CD4-positive, CD25-positive, alpha-beta regulatory T cell (primary cell): ENCODE results near the gene HCFC1. TPM values are rescaled to one million over a fixed set of nuclear protein-coding genes. Genes with fewer than 3 reads are reported as not detected.

ENCODE experiments used
- ATAC-seq, 2 donors: fragments of 150-1000 bp; cut with Tn5 transposase; one replicate each; pipeline ENCODE4 v1.10.0; 2021; ENCODE audit warnings: low read depth in 2 of 2, moderate number of reproducible peaks in 2 of 2, moderate library complexity in 1 of 2
- DNase-seq, 3 donors: peaks; one replicate each; pipeline versions ENCODE4 v3.0.0 to v3.0.0-alpha.2; 2012 to 2022; ENCODE audit warnings: mixed read lengths in 1 of 3
- H3K27ac ChIP-seq: one replicate; pipeline ENCODE4 v1.7.0; 2013; ENCODE audit warnings: mild to moderate bottlenecking, low read length; ENCODE audit not compliant: insufficient read depth, poor library complexity, severe bottlenecking
- H3K27me3 ChIP-seq: one replicate; pipeline ENCODE4 v1.7.0; 2013; ENCODE audit warnings: low read length; ENCODE audit not compliant: control insufficient read depth, insufficient read depth
- H3K36me3 ChIP-seq: one replicate; pipeline ENCODE4 v1.7.0; 2013; ENCODE audit warnings: mild to moderate bottlenecking, low read length, moderate library complexity; ENCODE audit not compliant: control insufficient read depth, insufficient read depth
- H3K4me1 ChIP-seq: 2 replicates; pipeline ENCODE4 v1.7.0; 2013; ENCODE audit warnings: mild to moderate bottlenecking, low read length; ENCODE audit not compliant: insufficient read depth, control insufficient read depth, poor library complexity, severe bottlenecking
- H3K4me3 ChIP-seq: one replicate; pipeline ENCODE4 v1.7.0; 2013; ENCODE audit warnings: low read depth, mild to moderate bottlenecking, low read length, moderate library complexity
- H3K9me3 ChIP-seq, 2 experiments: 1 replicate in 1 of 2; 2 replicates in 1 of 2; pipeline ENCODE4 v1.7.0; 2013; ENCODE audit warnings: low read length in 2 of 2, mild to moderate bottlenecking in 1 of 2, moderate library complexity in 1 of 2; ENCODE audit not compliant: control insufficient read depth in 2 of 2
- H3K27ac Mint-ChIP-seq, 3 donors: one replicate each; pipeline ENCODE4 v1.8.0; 2020 to 2022; ENCODE audit warnings: mild to moderate bottlenecking in 3 of 3, mixed read lengths in 3 of 3, moderate library complexity in 2 of 3
- H3K27me3 Mint-ChIP-seq: one replicate; pipeline ENCODE4 v1.8.0; 2022; ENCODE audit warnings: mild to moderate bottlenecking, mixed read lengths
- H3K36me3 Mint-ChIP-seq: one replicate; pipeline ENCODE4 v1.8.0; 2020; ENCODE audit warnings: mixed read lengths
- H3K4me1 Mint-ChIP-seq, 4 donors: one replicate each; pipeline ENCODE4 v1.8.0; 2020 to 2022; ENCODE audit warnings: mixed read lengths in 4 of 4, mild to moderate bottlenecking in 1 of 4
- H3K4me3 Mint-ChIP-seq, 4 donors: one replicate each; pipeline ENCODE4 v1.8.0; 2020 to 2022; ENCODE audit warnings: mild to moderate bottlenecking in 4 of 4, mixed read lengths in 4 of 4, moderate library complexity in 3 of 4
- H3K9me3 Mint-ChIP-seq, 7 donors: one replicate each; pipeline ENCODE4 v1.8.0; 2020 to 2022; ENCODE audit warnings: mixed read lengths in 7 of 7, mild to moderate bottlenecking in 3 of 7, moderate library complexity in 2 of 7
- polyA plus RNA-seq, 4 donors: library from polyadenylated mRNA; unstranded; fragments of 300-500 nt; fragmentation: Illumina TruSeq; gene quantifications; one replicate each; pipeline ENCODE4 v1.2.3, GENCODE V29; 2021
- total RNA-seq: library from RNA; stranded (reverse); gene quantifications from one replicate; pipeline ENCODE4 v1.2.3, GENCODE V29; 2022

HCFC1 gene
- total and polyA plus RNA-seq, 5 donors from 2014 or later, result 3.0 to 71.6 (median 3.8) TPM

- peaks cover 30% of the 10 kb centered on the region for H3K4me1 ChIP-seq
- no peaks in the 10 kb centered on the region for H3K9me3 ChIP-seq
- Mint-ChIP-seq H3K27ac (no peak overlapping the region), H3K4me3 (peak overlapping the region; percentile 43 to 89 (median 76)), H3K27me3 (no peaks in the 10 kb centered on the region), H3K4me1 (peaks cover 0 to 20% (median 8%) of the 10 kb centered on the region in 4 donors), H3K36me3 (peaks cover 4% of the 10 kb centered on the region), H3K9me3 (no peaks in the 10 kb centered on the region)
- H3K4me3 ChIP-seq, result no peak overlapping the region
- DNase-seq (no peak), ATAC-seq (no peak)
- H3K36me3 ChIP-seq, result no peaks in the 10 kb centered on the region
- peak overlapping the region; percentile 55 for H3K27ac ChIP-seq
- no peaks in the 10 kb centered on the region for H3K27me3 ChIP-seq
Measured at GRCh38 chrX:154017766-154018517, 46.3 kb upstream of the HCFC1 start.

- no peak overlapping the region for H3K4me3 Mint-ChIP-seq
- no peaks in the 10 kb centered on the region for H3K27me3 Mint-ChIP-seq
- no peaks in the 10 kb centered on the region for H3K9me3 Mint-ChIP-seq
- H3K4me1 Mint-ChIP-seq, result peaks cover 0 to 20% (median 8%) of the 10 kb centered on the region in 4 donors
- Histone ChIP-seq H3K36me3 (no peaks in the 10 kb centered on the region), H3K4me1 (peaks cover 30% of the 10 kb centered on the region), H3K9me3 (no peaks in the 10 kb centered on the region), H3K4me3 (no peak overlapping the region), H3K27me3 (no peaks in the 10 kb centered on the region), H3K27ac (no peak overlapping the region)
- H3K36me3 Mint-ChIP-seq, result peaks cover 4% of the 10 kb centered on the region
- no peak for ATAC-seq
- no peak for DNase-seq
- H3K27ac Mint-ChIP-seq, result no peak overlapping the region
Measured at GRCh38 chrX:154016366-154017076, 44.9 kb upstream of the HCFC1 start.

- Mint-ChIP-seq H3K4me1 (peaks cover 0 to 18% (median 8%) of the 10 kb centered on the region in 4 donors), H3K9me3 (no peaks in the 10 kb centered on the region), H3K27me3 (no peaks in the 10 kb centered on the region), H3K36me3 (peaks cover 4% of the 10 kb centered on the region), H3K4me3 (no peak overlapping the region), H3K27ac (no peak overlapping the region)
- Histone ChIP-seq H3K27me3 (no peaks in the 10 kb centered on the region), H3K4me3 (no peak overlapping the region), H3K27ac (no peak overlapping the region), H3K4me1 (peaks cover 24% of the 10 kb centered on the region), H3K36me3 (no peaks in the 10 kb centered on the region), H3K9me3 (no peaks in the 10 kb centered on the region)
- ATAC-seq (no peak), DNase-seq (no peak)
Measured at GRCh38 chrX:154015581-154016264, 44.1 kb upstream of the HCFC1 start.

DNA sequence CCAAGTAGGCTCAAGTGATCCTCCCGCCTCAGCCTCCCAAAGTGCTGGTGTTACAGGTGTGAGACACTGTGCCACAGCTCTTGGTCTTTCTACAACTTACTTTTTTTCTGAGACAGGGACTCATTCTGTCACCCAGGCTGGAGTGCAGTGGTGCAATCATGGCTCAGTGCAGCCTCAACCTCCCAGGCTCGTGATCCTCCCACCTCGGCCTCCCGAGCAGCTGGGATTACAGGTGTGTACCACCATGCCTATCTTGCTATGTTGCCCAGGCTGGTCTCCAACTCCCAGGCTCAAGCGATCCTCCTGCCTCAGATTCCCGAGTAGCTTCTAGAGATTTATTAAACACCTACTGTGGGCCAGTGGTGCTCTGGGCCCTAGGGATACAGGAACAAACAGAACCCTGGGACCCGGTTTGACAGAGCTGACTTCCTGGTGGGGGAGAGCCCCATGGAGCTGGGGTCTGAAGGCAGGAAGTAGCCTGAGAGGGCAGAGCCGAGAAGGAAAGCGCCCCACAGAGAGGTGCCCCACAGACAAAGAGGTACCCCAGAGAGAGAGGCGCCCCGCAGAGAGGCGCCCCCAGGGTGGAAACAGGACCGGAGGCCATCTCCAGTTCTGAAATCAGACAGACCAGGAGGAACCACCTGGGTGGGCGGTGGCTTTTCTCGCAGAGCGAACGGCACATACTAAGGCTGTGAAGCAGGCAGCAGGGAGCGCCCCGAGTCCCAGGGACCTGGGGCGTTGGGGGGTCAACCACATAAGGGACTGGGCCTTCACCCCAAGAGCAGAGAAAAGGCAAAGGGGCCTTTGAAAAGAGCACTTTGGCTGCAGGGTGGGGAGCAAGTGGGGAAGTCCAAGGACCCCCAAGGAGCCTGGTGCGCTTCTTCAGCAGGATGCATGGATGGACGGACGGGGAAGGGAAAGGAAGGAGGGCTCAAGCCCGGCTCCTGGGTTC, 43.1 kb upstream of the HCFC1 start:
- H3K27ac Mint-ChIP-seq, result peak overlapping the region in 1 of 3 donors; percentile 26
- Histone ChIP-seq H3K27ac (no peak overlapping the region), H3K27me3 (no peaks in the 10 kb centered on the region), H3K4me1 (peaks cover 19% of the 10 kb centered on the region), H3K9me3 (no peaks in the 10 kb centered on the region), H3K4me3 (no peak overlapping the region), H3K36me3 (peaks cover 3% of the 10 kb centered on the region)
- DNase-seq, result no peak
- peaks cover 4% of the 10 kb centered on the region for H3K36me3 Mint-ChIP-seq
- no peak for ATAC-seq
- H3K9me3 Mint-ChIP-seq, result no peaks in the 10 kb centered on the region
- peaks cover 0 to 13% (median 5%) of the 10 kb centered on the region in 4 donors for H3K4me1 Mint-ChIP-seq
- H3K4me3 Mint-ChIP-seq, result peak overlapping the region in 2 of 4 donors; percentile 52 to 54
- H3K27me3 Mint-ChIP-seq, result no peaks in the 10 kb centered on the region

GRCh38 chrX:154013614-154014360, 42.2 kb upstream of the HCFC1 start:
- Histone ChIP-seq H3K4me1 (peaks cover 19% of the 10 kb centered on the region), H3K27me3 (no peaks in the 10 kb centered on the region), H3K36me3 (peaks cover 3% of the 10 kb centered on the region), H3K27ac (peak overlapping the region; percentile 14), H3K9me3 (no peaks in the 10 kb centered on the region), H3K4me3 (no peak overlapping the region)
- ATAC-seq, result peak; percentile 70 to 72
- H3K27me3 Mint-ChIP-seq, result no peaks in the 10 kb centered on the region
- peak overlapping the region in 2 of 3 donors; percentile 49 to 56 for H3K27ac Mint-ChIP-seq
- H3K4me3 Mint-ChIP-seq, result peak overlapping the region in 2 of 4 donors; percentile 63 to 75
- peak; percentile 30 to 54 (median 52) for DNase-seq
- H3K36me3 Mint-ChIP-seq, result peaks cover 4% of the 10 kb centered on the region
- peaks cover 0 to 12% (median 5%) of the 10 kb centered on the region in 4 donors for H3K4me1 Mint-ChIP-seq
- H3K9me3 Mint-ChIP-seq, result no peaks in the 10 kb centered on the region

DNA sequence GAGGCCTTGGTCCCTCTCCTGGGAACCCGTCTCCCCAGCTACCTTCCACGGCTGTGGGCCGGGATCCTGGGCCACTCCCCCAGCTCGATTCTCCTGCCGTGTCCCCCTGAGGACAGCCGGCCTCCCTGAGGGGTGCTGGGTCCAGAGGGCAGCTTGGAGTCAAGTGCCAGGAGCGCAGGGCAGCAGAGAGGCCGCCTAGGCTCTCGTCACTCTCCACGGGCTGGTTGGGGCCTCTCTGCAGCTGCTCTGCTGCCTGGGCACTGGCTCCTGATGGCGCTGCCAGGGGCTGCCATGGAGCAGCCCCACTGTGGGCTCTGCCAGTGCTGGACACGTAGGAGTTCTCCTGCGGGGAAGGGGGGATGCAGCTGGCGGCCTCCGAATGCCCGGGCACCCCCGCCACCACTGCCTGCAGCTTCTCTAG, 41.4 kb upstream of the HCFC1 start:
- Mint-ChIP-seq H3K4me1 (peaks cover 0 to 10% (median 5%) of the 10 kb centered on the region in 4 donors), H3K27me3 (no peaks in the 10 kb centered on the region), H3K9me3 (no peaks in the 10 kb centered on the region), H3K4me3 (no peak overlapping the region), H3K36me3 (peaks cover 4% of the 10 kb centered on the region), H3K27ac (no peak overlapping the region)
- DNase-seq (no peak), ATAC-seq (no peak)
- no peaks in the 10 kb centered on the region for H3K27me3 ChIP-seq
- H3K27ac ChIP-seq, result no peak overlapping the region
- no peaks in the 10 kb centered on the region for H3K9me3 ChIP-seq
- peaks cover 12% of the 10 kb centered on the region for H3K4me1 ChIP-seq
- no peak overlapping the region for H3K4me3 ChIP-seq
- H3K36me3 ChIP-seq, result peaks cover 3% of the 10 kb centered on the region
